ENCODE measurements around the gene PANK4.

The PANK4 gene

DNA sequence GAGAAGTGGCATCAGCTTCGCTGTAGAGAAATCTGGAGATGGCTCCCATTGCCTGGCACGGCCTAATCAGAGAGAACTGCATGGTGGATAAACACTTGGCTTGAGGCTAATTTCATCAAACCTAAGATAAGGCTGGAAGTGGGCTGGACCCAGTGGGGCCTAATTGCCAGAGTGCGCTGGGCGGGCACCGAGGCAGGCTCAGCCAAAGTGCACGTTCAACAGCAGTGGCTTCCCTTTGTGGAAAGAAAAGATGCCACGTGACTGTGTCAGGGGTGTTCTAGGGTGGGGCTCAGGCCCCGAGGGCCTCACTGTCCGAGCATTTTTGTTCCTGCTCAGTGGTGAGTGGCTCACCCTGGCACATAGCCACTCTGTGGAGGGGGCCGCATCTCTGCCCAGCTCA, 44.5 kb downstream of the PANK4 start:
- Mint-ChIP-seq H3K4me3 (no peak overlapping the region), H3K36me3 (ENCODE audit: insufficient read depth) (no peaks in the 10 kb centered on the region), H3K4me1 (ENCODE audit: low read depth in 2 of 2) (peaks cover 4 to 6% of the 10 kb centered on the region in 2 donors), H3K27ac (no peak overlapping the region), H3K9me3 (no peaks in the 10 kb centered on the region), H3K27me3 (no peaks in the 10 kb centered on the region)
- ATAC-seq (replicated peaks) = no peak
- no peak for DNase-seq

DNA sequence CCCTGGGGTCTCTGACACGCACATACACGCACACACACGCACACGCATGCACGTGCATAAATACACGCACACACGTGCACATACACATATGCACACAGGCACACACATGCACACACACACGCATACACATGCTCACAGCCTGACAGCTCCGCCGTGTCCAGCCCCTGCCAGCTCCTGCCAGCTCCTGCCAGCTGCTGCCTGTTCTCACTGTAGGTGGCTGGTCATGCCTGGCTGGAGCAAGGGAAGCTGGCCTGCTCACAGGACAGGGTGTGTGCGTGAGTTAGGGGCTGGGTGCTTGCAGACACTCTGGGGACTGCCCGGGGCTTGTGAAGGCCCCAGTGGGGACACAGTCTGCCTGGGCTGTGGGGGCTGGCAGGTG, 45.4 kb downstream of the PANK4 start:
- peaks cover 4 to 6% of the 10 kb centered on the region in 2 donors for H3K4me1 Mint-ChIP-seq (ENCODE audit: low read depth in 2 of 2)

DNA sequence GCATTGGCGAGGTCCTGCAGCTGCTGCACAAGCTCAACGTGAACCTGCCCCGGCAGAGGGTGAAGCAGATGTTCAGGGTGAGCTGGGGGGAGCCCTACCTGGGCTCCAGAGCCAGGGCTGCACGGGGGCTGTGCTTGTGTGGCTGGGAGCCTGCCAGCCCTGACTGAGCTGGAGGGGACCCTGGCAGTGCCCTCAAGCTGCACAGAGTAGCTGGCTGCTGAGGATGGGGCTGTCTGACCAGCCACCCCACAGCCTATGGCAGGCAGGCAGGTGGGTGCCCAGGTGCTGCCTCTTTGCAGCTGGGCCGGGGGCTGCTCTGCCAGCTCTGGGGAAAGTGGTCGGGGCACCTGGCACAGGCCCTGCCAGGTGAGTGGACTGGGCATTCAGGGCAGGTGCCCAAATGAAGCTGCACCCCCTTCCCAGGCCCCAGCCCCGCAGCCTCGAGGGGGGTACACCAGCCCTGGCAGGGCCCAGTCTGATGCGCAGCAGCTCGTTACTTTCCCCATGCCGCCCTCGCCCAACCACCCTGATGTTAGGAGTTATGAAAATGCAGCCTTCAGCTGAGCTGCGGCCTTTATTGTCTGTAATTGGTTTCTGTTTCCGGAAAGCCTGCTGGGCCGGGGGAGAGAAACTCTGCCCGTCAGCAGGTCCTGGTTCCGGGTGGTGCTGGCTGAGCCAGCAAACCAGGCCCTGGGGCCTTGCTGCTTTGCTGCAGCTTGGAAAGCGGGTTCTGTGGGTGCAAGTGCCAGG, 46.0 kb downstream of the PANK4 start:
- Mint-ChIP-seq H3K27me3 (no peaks in the 10 kb centered on the region), H3K4me3 (no peak overlapping the region), H3K27ac (no peak overlapping the region), H3K9me3 (no peaks in the 10 kb centered on the region), H3K36me3 (ENCODE audit: insufficient read depth) (no peaks in the 10 kb centered on the region), H3K4me1 (ENCODE audit: low read depth in 2 of 2) (peaks cover 4 to 6% of the 10 kb centered on the region in 2 donors)
- DNase-seq (no peak), ATAC-seq (replicated peaks) (no peak)

More for the DNA sequence above, 45.4 kb downstream of the PANK4 start:
- DNase-seq (no peak), ATAC-seq (replicated peaks) (no peak)
- no peaks in the 10 kb centered on the region for H3K36me3 Mint-ChIP-seq (ENCODE audit: insufficient read depth)
- H3K9me3 Mint-ChIP-seq = no peaks in the 10 kb centered on the region
- no peak overlapping the region for H3K27ac Mint-ChIP-seq
- H3K4me3 Mint-ChIP-seq = no peak overlapping the region
- no peaks in the 10 kb centered on the region for H3K27me3 Mint-ChIP-seq

DNA sequence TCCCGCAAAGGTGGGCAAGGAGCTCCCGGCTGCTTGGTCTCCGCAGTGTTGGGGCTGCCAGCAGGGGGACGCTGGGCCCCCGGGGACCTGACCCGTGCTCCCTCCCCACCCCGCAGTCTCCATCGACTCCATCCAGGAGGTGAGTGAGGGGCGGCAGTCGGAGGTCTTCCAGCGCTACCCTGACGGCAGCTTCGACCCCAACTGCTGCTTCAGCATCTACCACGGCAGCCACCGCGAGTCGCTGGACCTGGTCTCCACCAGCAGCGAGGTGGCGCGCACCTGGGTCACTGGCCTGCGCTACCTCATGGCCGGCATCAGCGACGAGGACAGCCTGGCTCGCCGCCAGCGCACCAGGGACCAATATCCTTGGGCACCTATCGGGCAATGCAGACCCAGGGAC, 46.8 kb downstream of the PANK4 start:
- H3K4me1 Mint-ChIP-seq (ENCODE audit: low read depth in 2 of 2) = peaks cover 4 to 6% of the 10 kb centered on the region in 2 donors
- H3K27me3 Mint-ChIP-seq = no peaks in the 10 kb centered on the region
- ATAC-seq (replicated peaks) = no peak
- no peak overlapping the region for H3K27ac Mint-ChIP-seq
- H3K9me3 Mint-ChIP-seq = no peaks in the 10 kb centered on the region
- no peak overlapping the region for H3K4me3 Mint-ChIP-seq
- DNase-seq = no peak
- H3K36me3 Mint-ChIP-seq (ENCODE audit: insufficient read depth) = no peaks in the 10 kb centered on the region

DNA sequence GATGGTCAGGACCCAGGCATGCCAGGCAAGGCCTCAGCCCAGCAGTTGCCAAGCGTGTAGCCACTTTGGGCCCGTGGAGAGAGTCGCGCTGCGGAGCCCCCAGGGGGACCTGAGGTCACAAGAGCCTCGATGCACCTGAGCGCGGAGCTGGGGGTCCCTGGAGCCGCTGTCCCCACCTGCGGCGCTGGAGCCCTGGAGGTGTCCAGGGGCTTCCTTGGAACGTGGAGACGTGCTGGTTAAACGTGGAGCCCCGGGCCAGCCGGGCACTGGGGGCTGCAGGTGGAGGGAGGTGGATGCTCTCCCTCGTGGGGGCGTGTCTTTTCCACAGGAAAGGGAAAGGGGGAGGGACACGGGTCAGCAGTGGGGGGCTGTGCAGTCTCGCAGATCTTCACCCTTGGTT, 47.2 kb downstream of the PANK4 start:
- Mint-ChIP-seq H3K27ac (no peak overlapping the region), H3K4me1 (ENCODE audit: low read depth in 2 of 2) (peaks cover 3 to 4% of the 10 kb centered on the region in 2 donors), H3K27me3 (no peaks in the 10 kb centered on the region), H3K9me3 (no peaks in the 10 kb centered on the region), H3K36me3 (ENCODE audit: insufficient read depth) (no peaks in the 10 kb centered on the region), H3K4me3 (no peak overlapping the region)
- ATAC-seq (replicated peaks) (no peak), DNase-seq (no peak)

DNA sequence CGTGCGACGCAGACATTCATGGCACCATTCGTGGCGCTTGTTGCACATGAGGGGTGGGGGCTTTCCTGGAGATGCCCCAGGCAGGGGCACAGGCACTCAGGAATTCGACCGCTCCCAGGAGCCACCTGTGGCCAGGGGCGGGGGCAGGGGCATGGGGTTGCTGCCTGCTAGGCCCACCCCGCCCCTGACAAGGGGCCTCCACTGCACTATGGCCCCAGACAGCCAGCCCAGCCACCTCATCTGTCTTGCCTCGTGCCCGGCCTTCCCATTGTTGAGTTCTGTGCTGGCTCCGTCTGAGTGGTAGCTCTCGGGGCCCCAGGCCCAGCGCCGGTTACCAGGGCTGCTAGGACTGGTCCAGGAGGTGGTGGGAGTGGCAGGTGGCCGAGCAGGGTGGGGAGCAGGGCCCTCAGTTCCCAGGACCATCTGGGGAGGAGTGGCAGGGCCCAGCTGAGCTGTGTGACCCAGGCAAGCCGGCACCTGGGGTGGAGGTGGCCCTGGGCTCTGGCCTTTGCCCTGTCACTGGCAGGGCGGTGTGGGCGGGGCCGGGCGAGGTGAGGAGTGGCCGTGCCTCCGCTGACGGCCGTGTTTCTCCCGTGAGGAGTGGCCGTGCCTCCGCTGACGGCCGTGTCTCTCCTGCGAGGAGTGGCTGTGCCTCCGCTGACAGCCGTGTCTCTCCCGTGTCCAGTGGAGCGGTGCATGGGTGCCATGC, 48.5 kb downstream of the PANK4 start:
- H3K4me1 Mint-ChIP-seq (ENCODE audit: low read depth in 2 of 2) = no peaks in the 10 kb centered on the region
- no peaks in the 10 kb centered on the region for H3K9me3 Mint-ChIP-seq
- H3K4me3 Mint-ChIP-seq = no peak overlapping the region
- H3K27me3 Mint-ChIP-seq = no peaks in the 10 kb centered on the region
- DNase-seq (no peak), ATAC-seq (replicated peaks) (no peak)
- H3K36me3 Mint-ChIP-seq (ENCODE audit: insufficient read depth) = no peaks in the 10 kb centered on the region
- no peak overlapping the region for H3K27ac Mint-ChIP-seq

DNA sequence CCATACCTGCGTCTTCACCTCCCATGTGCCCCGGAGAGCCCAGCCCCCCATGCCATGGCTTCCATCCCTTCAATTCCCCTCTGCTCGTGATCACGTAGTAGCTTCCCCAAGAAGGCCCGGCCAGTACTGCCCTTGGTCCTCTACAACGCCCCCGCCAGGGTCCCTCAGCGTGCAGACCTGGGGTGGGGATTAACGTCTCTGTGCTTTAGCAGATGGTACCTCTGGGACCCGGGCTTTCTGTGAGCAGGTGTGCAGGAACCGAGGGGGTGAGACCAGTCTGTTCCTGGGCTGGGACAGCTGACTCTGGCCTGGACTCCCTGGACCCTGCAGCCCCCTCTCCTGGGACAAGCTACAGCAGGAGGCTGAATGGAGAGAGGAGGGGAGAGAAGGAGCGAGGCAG, 49.1 kb downstream of the PANK4 start:
- no peaks in the 10 kb centered on the region for H3K36me3 Mint-ChIP-seq (ENCODE audit: insufficient read depth)
- no peaks in the 10 kb centered on the region for H3K9me3 Mint-ChIP-seq
- DNase-seq = no peak
- no peak for ATAC-seq (replicated peaks)
- H3K4me1 Mint-ChIP-seq (ENCODE audit: low read depth in 2 of 2) = no peaks in the 10 kb centered on the region
- H3K27me3 Mint-ChIP-seq = no peaks in the 10 kb centered on the region
- no peak overlapping the region for H3K4me3 Mint-ChIP-seq
- no peak overlapping the region for H3K27ac Mint-ChIP-seq

DNA sequence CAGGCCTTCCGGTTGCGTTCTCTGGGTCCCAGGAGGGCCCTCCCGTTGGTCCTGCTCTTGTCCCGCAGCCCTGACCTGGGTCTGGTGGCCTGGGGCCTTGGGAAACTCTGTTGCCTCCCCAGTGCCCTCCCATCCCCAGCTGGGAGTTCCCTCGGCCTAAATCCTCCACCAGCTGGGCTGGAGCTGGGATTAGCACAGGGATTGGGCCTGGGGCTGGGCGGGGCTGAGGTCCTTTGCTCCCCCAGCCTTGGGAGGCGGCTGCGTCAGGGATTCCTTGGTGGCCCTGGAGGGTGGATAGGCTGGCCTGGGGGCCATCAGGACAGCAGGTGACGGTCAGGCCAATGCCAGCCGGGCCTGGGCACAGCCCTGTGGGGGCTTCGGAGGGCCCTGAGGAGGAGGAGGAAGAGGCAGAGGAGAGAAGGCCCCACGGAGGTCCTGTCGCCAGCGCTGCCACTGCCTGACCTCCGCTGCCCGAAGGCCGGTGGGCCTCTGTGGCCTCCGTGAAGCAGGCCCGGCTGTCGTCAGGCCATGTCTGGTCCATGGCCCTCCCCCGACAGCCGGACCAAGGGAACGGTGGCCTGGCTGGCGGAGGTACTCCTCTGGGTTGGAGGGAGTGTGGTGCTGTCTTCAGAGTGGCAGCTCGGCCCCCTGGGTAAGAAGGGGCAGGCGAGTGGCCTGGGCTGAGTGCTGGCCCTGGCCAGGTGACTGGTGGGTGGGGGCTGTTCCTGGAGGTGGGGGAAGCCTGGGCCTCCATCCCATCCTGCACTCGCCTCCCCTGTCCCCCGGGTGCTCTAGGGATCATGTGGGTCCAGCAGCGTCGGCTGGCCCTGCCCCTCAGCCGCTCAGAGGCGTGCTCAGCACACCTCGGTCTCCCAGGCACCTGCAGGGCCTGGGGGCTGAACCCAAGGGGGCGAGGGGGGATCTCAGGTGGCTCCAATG, 50.1 kb downstream of the PANK4 start, which contains the start of gene PLCH2:
PLCH2 (plus strand) TSS at position 229 of the 939 bp plus-strand sequence; CDS start at position 529, 300 bp downstream.
- peak within 1 kb of the TSS in 1 of 2 donors; percentile 31 for H3K27ac Mint-ChIP-seq
- DNase-seq = no peak
- H3K36me3 Mint-ChIP-seq (ENCODE audit: insufficient read depth) = no peaks in the 10 kb centered on the region
- no peaks in the 10 kb centered on the region for H3K9me3 Mint-ChIP-seq
- ATAC-seq (replicated peaks) = no peak
- no peaks in the 10 kb centered on the region for H3K27me3 Mint-ChIP-seq
- H3K4me1 Mint-ChIP-seq (ENCODE audit: low read depth in 2 of 2) = no peaks in the 10 kb centered on the region
- no peak within 1 kb of the TSS for H3K4me3 Mint-ChIP-seq

DNA sequence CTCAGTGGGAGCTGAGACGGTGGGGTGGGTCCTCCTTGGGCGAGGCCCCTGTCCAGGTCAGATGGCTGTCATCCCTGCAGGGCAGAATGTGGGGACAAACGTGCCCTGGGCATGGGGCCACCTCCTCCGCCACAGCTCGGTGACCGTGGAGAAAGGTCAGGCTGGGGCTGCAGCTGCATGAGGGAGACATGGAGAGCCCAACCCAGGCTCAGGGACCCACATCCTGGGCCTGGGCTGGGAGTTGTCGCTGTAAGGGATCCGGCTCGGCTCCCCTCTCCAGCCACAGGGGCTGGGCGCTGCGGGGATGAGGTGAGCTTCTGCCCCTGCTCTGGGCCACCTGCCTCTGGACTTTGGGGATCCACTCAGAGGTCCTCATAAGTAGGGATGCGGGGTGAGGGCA, 50.8 kb downstream of the PANK4 start:
- DNase-seq = no peak
- H3K27me3 Mint-ChIP-seq = no peaks in the 10 kb centered on the region
- no peak overlapping the region for H3K4me3 Mint-ChIP-seq
- ATAC-seq (replicated peaks) = no peak
- H3K36me3 Mint-ChIP-seq (ENCODE audit: insufficient read depth) = no peaks in the 10 kb centered on the region
- no peaks in the 10 kb centered on the region for H3K4me1 Mint-ChIP-seq (ENCODE audit: low read depth in 2 of 2)
- no peak overlapping the region for H3K27ac Mint-ChIP-seq
- no peaks in the 10 kb centered on the region for H3K9me3 Mint-ChIP-seq

DNA sequence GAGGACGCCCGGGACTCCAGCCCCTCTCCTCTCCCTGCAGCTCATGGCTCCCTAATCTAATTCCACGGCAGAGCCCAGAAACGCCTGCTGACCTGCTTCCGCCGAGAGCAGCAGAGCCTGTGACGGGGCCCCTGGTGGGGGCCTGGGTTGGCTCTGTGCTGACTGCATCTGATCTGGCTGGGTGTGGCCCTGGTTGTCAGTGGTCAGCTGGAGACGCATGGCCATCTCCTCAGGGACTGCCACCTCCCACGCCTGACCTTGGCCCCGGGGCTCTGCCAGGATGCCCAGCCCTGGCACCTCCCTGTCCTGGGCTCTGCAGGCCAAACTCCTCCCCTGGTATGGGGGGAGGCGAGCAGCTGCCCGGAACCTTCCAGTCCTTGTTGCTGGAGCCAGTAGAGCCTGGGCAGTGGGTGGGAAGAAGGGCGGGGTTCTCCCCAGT, 51.4 kb downstream of the PANK4 start:
- Mint-ChIP-seq H3K27ac (no peak overlapping the region), H3K27me3 (no peaks in the 10 kb centered on the region), H3K36me3 (ENCODE audit: insufficient read depth) (peaks cover 2% of the 10 kb centered on the region), H3K4me1 (ENCODE audit: low read depth in 2 of 2) (no peaks in the 10 kb centered on the region), H3K9me3 (no peaks in the 10 kb centered on the region), H3K4me3 (no peak overlapping the region)
- DNase-seq (no peak), ATAC-seq (replicated peaks) (no peak)

DNA sequence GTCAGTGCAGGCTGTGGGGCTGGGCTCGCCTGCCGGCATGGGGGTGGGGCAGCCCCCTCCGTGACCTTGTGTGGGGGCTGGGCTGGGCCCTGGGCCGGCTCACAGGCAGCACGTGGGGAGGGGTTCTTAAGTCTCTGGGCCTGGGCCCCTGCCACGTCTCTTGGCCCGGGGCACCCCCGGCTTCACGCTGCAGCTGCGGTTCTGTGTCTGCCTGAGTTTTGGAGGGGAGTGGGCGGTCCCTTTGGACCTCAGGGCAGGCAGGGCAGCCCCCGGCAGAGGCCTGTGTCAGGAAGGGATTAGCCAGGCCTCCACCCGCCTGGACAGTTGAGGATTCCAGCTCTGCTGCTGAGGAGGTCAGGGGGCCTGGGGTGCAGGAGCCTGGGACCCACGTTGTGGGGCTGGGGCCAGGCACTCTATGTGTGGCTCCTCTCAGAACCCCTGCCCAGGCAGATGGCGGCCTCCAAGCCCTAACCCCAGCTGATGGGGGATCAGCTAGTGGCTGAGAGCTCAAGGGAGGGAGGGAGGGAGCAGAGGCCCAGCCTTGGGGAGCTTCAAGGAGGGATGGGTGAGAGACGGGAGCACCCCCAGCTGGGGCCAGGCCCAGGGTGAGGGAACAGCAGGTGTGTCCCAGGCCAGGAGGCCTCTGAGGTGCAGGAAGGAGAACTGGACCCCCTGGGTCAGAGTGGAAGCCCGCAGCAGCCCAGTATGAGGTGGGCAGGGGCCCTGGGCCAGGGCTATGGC, 52.1 kb downstream of the PANK4 start:
- H3K36me3 Mint-ChIP-seq (ENCODE audit: insufficient read depth) = peaks cover 2% of the 10 kb centered on the region
- H3K27ac Mint-ChIP-seq = no peak overlapping the region
- ATAC-seq (replicated peaks) (no peak), DNase-seq (no peak)
- H3K4me3 Mint-ChIP-seq = no peak overlapping the region
- no peaks in the 10 kb centered on the region for H3K4me1 Mint-ChIP-seq (ENCODE audit: low read depth in 2 of 2)
- H3K9me3 Mint-ChIP-seq = no peaks in the 10 kb centered on the region
- no peaks in the 10 kb centered on the region for H3K27me3 Mint-ChIP-seq

DNA sequence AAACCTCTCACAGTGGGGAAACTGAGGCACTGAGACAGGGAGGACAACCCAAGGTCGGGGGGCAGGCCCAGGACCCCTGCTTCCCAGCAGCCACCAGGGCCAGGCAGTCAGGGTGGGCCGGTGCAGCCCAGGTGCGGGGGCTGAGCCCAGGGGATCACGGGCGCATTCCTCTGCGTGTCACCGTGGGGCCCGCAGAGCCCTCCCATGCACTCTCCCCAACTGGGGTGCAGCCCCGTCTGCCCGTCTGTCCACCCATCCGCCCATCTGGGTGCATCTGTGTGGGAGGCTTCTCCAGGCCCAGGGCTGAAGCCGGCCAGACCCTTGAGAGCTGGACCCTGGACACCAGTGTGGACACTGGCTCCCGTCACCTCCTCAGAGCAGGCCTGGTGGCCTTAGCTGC, 53.2 kb downstream of the PANK4 start:
- ATAC-seq (replicated peaks) = no peak
- no peak overlapping the region for H3K4me3 Mint-ChIP-seq
- no peaks in the 10 kb centered on the region for H3K27me3 Mint-ChIP-seq
- no peaks in the 10 kb centered on the region for H3K9me3 Mint-ChIP-seq
- no peaks in the 10 kb centered on the region for H3K4me1 Mint-ChIP-seq (ENCODE audit: low read depth in 2 of 2)
- DNase-seq = no peak
- H3K36me3 Mint-ChIP-seq (ENCODE audit: insufficient read depth) = peaks cover 2% of the 10 kb centered on the region
- H3K27ac Mint-ChIP-seq = no peak overlapping the region
